K562 (cell line): ENCODE data around the gene P2RX1. TPM values are rescaled to one million over a fixed set of nuclear protein-coding genes. Genes with fewer than 3 reads are reported as not detected.

Experiments
- BHLHE40 ChIP-seq: IDR thresholded peaks from 2 replicates; pipeline ENCODE4 v1.6.1; 2011; ENCODE audit warnings: low read length, improper control_type of control experiment
- BRCA1 ChIP-seq, 2 experiments: fragments of 450-650 bp in 1 of 2; sonication (generic) in 1 of 2; formaldehyde crosslinking in 1 of 2; IDR thresholded peaks; 2 replicates each; pipeline versions ENCODE4 v1.5.0 to v1.6.1; 2017 to 2020; ENCODE audit warnings: mild to moderate bottlenecking in 1 of 2, missing genetic modification reagents in 1 of 2
- BRF1 ChIP-seq: IDR thresholded peaks from 3 replicates; pipeline ENCODE4 v1.6.1; 2011; ENCODE audit warnings: borderline replicate concordance, mild to moderate bottlenecking; ENCODE audit not compliant: insufficient read length; ENCODE audit errors: extremely low read depth
- CEBPG ChIP-seq, 3 experiments: fragments of 200-800 bp in 1 of 3; sonication (Bioruptor generic) in 1 of 3; sonication (generic) in 1 of 3; formaldehyde crosslinking in 1 of 3; IDR thresholded peaks in 2 of 3; conservative IDR thresholded peaks in 1 of 3; 2 replicates each; pipeline versions ENCODE4 v1.6.1 to v1.8.0; 2016 to 2022; ENCODE audit warnings: missing compliant biosample characterization in 2 of 3, missing genetic modification characterization in 2 of 3, mild to moderate bottlenecking in 1 of 3, missing genetic modification reagents in 1 of 3
- EP400 ChIP-seq: fragments of 450-650 bp; IDR thresholded peaks from 2 replicates; pipeline ENCODE4 v1.6.1; 2017; ENCODE audit warnings: antibody characterized with exemption, mild to moderate bottlenecking, moderate library complexity
- GTF2E2 ChIP-seq: fragments of 200-800 bp; sonication (Bioruptor generic); IDR thresholded peaks from 2 replicates; pipeline ENCODE4 v1.6.1; 2016; ENCODE audit warnings: missing genetic modification characterization, missing compliant biosample characterization
- HEY1 ChIP-seq: fragments of 250-450 bp; sonication (Bioruptor Pico); IDR thresholded peaks from 2 replicates; pipeline ENCODE4 v1.5.0; 2020; ENCODE audit warnings: mild to moderate bottlenecking, moderate library complexity, borderline replicate concordance
- MYBL2 ChIP-seq, 2 experiments: fragments of 450-650 bp in 1 of 2; sonication (generic) in 1 of 2; formaldehyde crosslinking in 1 of 2; IDR thresholded peaks; 2 replicates each; pipeline versions ENCODE4 v1.6.1 to v1.8.1; 2017 to 2022; ENCODE audit warnings: borderline replicate concordance in 1 of 2, inconsistent platforms in 1 of 2, low read depth in 1 of 2, mild to moderate bottlenecking in 1 of 2, missing genetic modification reagents in 1 of 2, moderate library complexity in 1 of 2
- NEUROD1 ChIP-seq: fragments of 150-350 bp; IDR thresholded peaks from 2 replicates; pipeline ENCODE4 v1.6.1; 2014; ENCODE audit warnings: borderline replicate concordance, low read length, low read depth; ENCODE audit not compliant: partially characterized antibody
- NR4A1 ChIP-seq, 2 experiments: fragments of 250-450 bp in 1 of 2; fragments of 450-650 bp in 1 of 2; sonication (Bioruptor Pico) in 1 of 2; IDR thresholded peaks; 2 replicates each; pipeline versions ENCODE4 v1.4.0 to v1.6.1; 2016 to 2020; ENCODE audit warnings: mild to moderate bottlenecking in 2 of 2, missing compliant biosample characterization in 1 of 2, missing genetic modification characterization in 1 of 2, moderate library complexity in 1 of 2
- PML ChIP-seq: IDR thresholded peaks from 2 replicates; pipeline ENCODE4 v1.6.1; 2012; ENCODE audit warnings: low read length, inconsistent platforms
- RBFOX2 ChIP-seq: fragments of 200-400 bp; formaldehyde crosslinking; IDR thresholded peaks from 2 replicates; pipeline ENCODE4 v1.6.1; 2017; ENCODE audit warnings: low read depth, mild to moderate bottlenecking, low read length, moderate library complexity
- SREBF1 ChIP-seq: fragments of 150-350 bp; IDR thresholded peaks from 2 replicates; pipeline ENCODE4 v1.6.1; 2014; ENCODE audit warnings: antibody characterized with exemption, low read depth, low read length, borderline replicate concordance
- SRF ChIP-seq, 2 experiments: fragments of 250-450, 450-650 bp in 1 of 2; sonication (Bioruptor Pico) in 1 of 2; sonication (generic) in 1 of 2; formaldehyde crosslinking; IDR thresholded peaks; 2 replicates each; pipeline versions ENCODE4 v1.5.0 to v1.5.1; 2020 to 2022; ENCODE audit warnings: mild to moderate bottlenecking in 1 of 2, missing genetic modification reagents in 1 of 2
- STAT5A ChIP-seq: IDR thresholded peaks from 2 replicates; pipeline ENCODE4 v1.6.1; 2012; ENCODE audit warnings: low read length, inconsistent platforms, borderline replicate concordance
- TFAM ChIP-seq: fragments of 250-450 bp; sonication (Bioruptor Pico); conservative IDR thresholded peaks from 2 replicates; pipeline ENCODE4 v1.5.0; 2021; ENCODE audit warnings: mild to moderate bottlenecking, moderate library complexity
- U2AF1 ChIP-seq: fragments of 200-400 bp; formaldehyde crosslinking; optimal IDR thresholded peaks from 2 replicates; pipeline ENCODE3; 2017; ENCODE audit warnings: mild to moderate bottlenecking, low read depth, low read length, moderate library complexity
- ZC3H4 ChIP-seq: sonication (generic); formaldehyde crosslinking; IDR thresholded peaks from 2 replicates; pipeline ENCODE4 v1.9.0; 2021; ENCODE audit warnings: missing genetic modification reagents, borderline replicate concordance
- ZNF764 ChIP-seq: fragments of 250-450 bp; sonication (Bioruptor Pico); IDR thresholded peaks from 2 replicates; pipeline ENCODE4 v1.4.0; 2020; ENCODE audit warnings: low read depth, mild to moderate bottlenecking, moderate library complexity
- polyA plus RNA-seq, 8 experiments: library from polyadenylated mRNA; depleted of rRNA in 4 of 8; stranded (reverse) in 5 of 8; unstranded in 3 of 8; fragments of >200 nt; fragmentation: Nextera tagmentation in 2 of 8; fragmentation: Illumina TruSeq in 1 of 8; extraction: Ambion mirVana in 2 of 8; extraction: Trizol in 1 of 8; gene quantifications; 2 replicates each; pipeline versions ENCODE4 v1.2.1 to v1.2.3, GENCODE V29; 2011 to 2014; ENCODE audit warnings: inconsistent platforms in 1 of 8, missing spikeins in 1 of 8
- total RNA-seq, 7 experiments: library from RNA; depleted of rRNA in 6 of 7; stranded (reverse); fragments of >200 nt in 6 of 7; fragmentation: Illumina TruSeq in 2 of 7; extraction: Trizol in 2 of 7; gene quantifications; 2 replicates each; pipeline versions ENCODE4 v1.2.1 to v1.2.3, GENCODE V29; 2011 to 2021; ENCODE audit warnings: low replicate concordance in 1 of 7
- TF ChIP-seq, protein P1 (sequence below): sonication (generic); formaldehyde crosslinking; IDR thresholded peaks from 2 replicates; pipeline ENCODE4 v1.8.0; 2023; ENCODE audit warnings: mild to moderate bottlenecking, missing genetic modification reagents
- TF ChIP-seq, protein P2 (sequence below): fragments of 450-650 bp; IDR thresholded peaks from 2 replicates; pipeline ENCODE4 v1.6.1; 2016; ENCODE audit warnings: low read depth, mild to moderate bottlenecking, moderate library complexity

P2RX1 gene
- total and polyA plus RNA-seq, 9 of the 15 experiments (the other 6 are each of a cell fraction or from before 2014, with no cell fraction given), result 0.27 to 20.3 (median 10.3) TPM

DNA sequence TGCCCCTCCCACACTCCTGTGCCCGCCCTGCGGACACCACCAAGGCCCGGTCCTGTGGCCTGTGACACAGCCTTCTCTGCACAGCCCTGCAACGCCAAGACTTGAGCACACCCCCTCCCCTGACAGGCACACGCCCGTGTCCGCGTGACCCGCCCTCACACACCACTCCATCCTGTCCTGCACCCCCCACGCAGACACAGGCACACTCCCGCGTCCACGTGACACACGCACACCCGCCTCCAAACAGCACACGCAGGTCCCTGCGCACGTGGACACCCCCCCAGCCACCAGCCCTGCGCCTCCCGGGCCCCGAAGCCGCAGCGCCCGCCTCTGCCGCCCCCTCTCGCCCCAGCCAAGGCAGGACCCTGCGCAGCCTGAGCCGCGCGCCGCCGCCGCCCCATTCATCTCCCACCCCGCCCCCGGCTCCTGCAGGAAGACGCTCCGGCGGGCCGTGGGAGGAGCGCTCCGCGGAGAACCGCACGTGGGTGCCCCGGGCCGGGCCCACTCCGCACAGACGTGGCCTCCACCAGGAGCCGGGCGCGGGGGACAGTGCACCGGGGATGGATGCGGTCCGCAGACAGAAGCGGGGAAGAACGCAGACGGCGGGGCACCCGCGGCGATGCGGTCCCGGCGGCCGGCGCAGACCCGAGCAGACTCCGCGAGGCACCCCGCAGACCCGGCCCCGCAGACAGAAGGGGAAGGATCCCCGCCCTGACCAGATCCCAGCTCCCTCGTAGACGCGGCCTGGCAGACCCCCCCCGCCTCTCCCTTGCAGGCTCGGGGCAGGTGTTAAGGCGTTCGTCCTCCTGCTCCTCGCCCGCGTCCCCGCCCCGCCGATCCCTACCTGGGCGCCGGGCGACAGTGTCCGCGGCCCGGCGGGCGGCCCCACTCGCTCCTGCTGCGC is 23.9 kb downstream of the P2RX1 start (continued):
- TF ChIP-seq MYBL2 (IDR thresholded peaks at IDR 0.05; ENCODE audit: low read depth), result no peak
- TF ChIP-seq MYBL2 (CRISPR knock-in tag; IDR thresholded peaks at IDR 0.05; ENCODE audit: borderline replicate concordance), result no peak
- no peak for TF ChIP-seq BRCA1 (IDR thresholded peaks at IDR 0.05)
- TF ChIP-seq BRCA1 (CRISPR knock-in tag; IDR thresholded peaks at IDR 0.05), result no peak
- TF ChIP-seq SREBF1, result no peak
- TF ChIP-seq NEUROD1, result no peak
- TF ChIP-seq EP400, result peak; percentile 57; the same call in 1 of the 2 replicates
- TF ChIP-seq STAT5A, result no peak
- TF ChIP-seq BHLHE40, result peak; percentile 86
- no peak for TF ChIP-seq PML
- TF ChIP-seq RBFOX2, result peak; percentile 55
- no peak for TF ChIP-seq ZNF764 (CRISPR knock-in tag)
- TF ChIP-seq ZC3H4 (CRISPR knock-in tag), result no peak
- TF ChIP-seq, protein P1, sequence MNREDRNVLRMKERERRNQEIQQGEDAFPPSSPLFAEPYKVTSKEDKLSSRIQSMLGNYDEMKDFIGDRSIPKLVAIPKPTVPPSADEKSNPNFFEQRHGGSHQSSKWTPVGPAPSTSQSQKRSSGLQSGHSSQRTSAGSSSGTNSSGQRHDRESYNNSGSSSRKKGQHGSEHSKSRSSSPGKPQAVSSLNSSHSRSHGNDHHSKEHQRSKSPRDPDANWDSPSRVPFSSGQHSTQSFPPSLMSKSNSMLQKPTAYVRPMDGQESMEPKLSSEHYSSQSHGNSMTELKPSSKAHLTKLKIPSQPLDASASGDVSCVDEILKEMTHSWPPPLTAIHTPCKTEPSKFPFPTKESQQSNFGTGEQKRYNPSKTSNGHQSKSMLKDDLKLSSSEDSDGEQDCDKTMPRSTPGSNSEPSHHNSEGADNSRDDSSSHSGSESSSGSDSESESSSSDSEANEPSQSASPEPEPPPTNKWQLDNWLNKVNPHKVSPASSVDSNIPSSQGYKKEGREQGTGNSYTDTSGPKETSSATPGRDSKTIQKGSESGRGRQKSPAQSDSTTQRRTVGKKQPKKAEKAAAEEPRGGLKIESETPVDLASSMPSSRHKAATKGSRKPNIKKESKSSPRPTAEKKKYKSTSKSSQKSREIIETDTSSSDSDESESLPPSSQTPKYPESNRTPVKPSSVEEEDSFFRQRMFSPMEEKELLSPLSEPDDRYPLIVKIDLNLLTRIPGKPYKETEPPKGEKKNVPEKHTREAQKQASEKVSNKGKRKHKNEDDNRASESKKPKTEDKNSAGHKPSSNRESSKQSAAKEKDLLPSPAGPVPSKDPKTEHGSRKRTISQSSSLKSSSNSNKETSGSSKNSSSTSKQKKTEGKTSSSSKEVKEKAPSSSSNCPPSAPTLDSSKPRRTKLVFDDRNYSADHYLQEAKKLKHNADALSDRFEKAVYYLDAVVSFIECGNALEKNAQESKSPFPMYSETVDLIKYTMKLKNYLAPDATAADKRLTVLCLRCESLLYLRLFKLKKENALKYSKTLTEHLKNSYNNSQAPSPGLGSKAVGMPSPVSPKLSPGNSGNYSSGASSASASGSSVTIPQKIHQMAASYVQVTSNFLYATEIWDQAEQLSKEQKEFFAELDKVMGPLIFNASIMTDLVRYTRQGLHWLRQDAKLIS (CRISPR knock-in tag), result 0 out of 2 replicates have a peak, but pooled peaks have one; percentile 65
- no peak for TF ChIP-seq CEBPG (CRISPR knock-in tag; IDR thresholded peaks at IDR 0.05)
- TF ChIP-seq CEBPG (tag; conservative IDR thresholded peaks at IDR 0.05 in 1 of 2, IDR thresholded peaks at IDR 0.05 in 1 of 2), result no peak
- TF ChIP-seq, protein P2, sequence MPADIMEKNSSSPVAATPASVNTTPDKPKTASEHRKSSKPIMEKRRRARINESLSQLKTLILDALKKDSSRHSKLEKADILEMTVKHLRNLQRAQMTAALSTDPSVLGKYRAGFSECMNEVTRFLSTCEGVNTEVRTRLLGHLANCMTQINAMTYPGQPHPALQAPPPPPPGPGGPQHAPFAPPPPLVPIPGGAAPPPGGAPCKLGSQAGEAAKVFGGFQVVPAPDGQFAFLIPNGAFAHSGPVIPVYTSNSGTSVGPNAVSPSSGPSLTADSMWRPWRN, result peak; percentile 71; the same call in 1 of the 2 replicates
- TF ChIP-seq TFAM, result no peak
- TF ChIP-seq NR4A1 (CRISPR knock-in tag; IDR thresholded peaks at IDR 0.05), result no peak
- no peak for TF ChIP-seq NR4A1 (tag; IDR thresholded peaks at IDR 0.05)
- TF ChIP-seq U2AF1, result peak; percentile 23
- TF ChIP-seq HEY1 (CRISPR knock-in tag), result no peak
- no peak for TF ChIP-seq GTF2E2 (tag)
- TF ChIP-seq SRF (CRISPR knock-in tag; IDR thresholded peaks at IDR 0.05), result no peak
- TF ChIP-seq BRF1, result no peak
